HG03108 (cell line): ENCODE measurements around the gene KLHL30.

Experiments
- ATAC-seq: cut with Tn5 transposase; IDR thresholded peaks from one replicate; pipeline ENCODE4 v1.9.1; 2021; ENCODE audit warnings: moderate library complexity; ENCODE audit not compliant: unreplicated experiment

The KLHL30 gene

DNA sequence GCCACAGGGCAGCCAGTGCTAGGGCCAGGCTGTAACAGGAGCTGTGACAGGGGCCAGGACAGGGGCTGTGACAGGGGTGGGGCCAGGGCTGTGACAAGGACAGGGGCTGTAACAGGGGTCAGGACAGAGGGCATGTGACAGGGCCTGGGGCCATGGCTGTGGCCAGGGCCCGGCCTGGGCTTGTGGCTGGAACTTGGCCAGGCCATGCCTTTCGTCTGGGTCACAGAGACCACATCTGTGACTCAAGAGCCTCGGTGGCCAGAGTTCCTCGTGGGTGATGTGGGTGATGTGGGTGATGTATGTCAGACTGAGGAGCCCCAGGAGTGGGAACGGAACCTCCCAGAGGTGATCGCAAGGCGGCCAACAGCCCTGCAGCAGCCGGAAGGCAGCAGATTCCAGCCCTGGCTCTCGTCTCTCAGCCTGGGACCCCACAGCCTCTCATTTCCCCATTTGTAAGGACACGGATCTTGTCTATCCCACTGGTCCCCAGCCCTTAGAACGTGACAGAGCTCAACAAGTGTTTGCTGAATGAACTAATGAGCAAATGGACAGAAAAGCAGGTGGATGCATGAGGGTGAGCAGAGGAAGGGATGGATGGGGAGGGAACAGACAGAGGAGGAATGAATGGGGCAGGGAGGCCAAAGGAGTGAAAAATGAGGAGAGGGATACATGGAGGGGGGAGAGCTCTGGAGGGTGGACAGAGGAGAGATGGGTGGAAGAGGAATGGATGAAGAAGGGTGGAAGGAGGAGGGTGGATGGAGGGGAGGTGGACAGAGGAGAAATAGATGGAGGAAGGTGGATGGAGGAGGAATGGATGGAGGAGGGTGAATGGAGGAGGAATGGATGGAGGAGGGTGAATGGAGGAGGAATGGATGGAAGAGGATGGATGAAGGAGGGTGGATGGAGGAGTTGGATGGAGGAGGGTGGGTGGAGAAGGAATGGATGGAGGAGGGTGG is 21.0 kb upstream of the KLHL30 start:
- ATAC-seq, result no peak

DNA sequence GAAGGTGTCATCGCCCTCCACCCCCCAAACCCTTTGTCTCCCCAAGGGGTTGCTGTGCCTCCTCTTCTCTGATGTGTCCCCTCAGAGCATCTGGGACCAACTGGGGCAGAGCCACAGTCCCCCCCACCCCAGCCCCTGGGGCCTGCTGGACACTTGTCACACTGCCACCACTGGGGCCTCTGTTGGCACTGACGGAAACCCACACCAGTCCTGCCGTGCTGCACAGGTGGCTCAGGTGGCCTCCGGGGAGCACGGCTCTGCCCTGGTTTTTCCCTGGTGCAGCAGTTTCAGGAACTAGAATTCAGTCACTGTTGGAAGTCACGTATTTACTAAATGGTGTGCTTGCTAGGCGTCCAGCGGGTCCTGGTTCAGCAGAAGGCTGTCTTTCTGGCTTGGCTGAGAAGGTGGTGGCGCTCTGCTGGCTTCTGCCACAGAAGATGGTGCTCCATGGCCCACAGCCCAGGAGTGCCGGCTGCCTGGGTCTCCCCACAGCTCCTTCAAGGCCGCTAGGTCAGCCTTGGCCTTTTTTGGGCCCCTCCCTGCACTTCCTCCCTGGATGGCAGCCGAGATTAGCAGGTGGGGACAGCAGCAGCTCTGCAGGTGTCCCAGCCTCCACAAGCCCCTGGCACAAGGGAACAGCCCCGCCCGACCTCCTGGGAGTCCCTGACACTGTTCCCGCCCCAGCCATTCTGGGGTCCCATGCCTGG is 18.6 kb upstream of the KLHL30 start:
- ATAC-seq, result no peak

DNA sequence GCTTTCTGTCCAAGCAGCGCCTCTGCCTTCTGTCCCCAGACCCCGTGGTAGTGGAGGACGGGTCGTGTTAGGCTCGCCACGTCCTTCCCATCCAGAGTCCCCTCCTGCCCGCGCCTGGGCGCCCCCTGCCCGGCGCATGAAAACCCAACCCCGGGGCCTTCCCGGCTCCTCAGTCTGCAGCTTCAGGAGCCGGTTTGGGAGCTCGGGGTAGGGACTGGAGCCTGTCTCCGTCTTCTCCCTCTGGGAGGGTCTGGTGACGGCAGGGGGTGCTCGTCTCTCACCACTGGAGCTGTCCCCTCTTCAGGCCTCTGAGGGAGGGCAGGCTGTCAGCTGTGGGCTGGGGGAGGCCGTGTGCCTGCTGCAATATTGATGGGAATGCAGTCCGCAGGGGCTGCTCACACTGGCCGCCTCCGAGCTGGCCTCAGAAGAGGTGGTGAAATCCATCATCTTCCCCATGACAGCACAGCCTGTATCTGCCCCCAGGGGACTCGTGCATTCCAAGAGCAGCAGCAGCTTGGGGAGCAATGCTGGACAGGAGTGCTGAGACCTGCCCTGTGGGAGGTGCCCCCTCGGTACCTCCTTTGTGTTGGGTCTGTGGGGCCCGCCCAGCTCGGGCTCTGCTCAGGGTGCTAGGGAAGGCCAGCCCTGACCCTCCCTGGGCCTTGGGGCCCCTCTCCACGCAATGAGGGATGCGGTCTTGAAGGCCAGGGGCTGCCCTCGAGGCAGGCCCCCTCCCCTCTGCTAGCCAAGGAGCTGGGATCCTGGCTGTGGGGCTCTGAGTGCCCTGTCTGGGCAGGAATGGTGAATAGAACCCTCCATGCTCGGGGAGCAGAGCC is 17.8 kb upstream of the KLHL30 start:
- no peak for ATAC-seq

DNA sequence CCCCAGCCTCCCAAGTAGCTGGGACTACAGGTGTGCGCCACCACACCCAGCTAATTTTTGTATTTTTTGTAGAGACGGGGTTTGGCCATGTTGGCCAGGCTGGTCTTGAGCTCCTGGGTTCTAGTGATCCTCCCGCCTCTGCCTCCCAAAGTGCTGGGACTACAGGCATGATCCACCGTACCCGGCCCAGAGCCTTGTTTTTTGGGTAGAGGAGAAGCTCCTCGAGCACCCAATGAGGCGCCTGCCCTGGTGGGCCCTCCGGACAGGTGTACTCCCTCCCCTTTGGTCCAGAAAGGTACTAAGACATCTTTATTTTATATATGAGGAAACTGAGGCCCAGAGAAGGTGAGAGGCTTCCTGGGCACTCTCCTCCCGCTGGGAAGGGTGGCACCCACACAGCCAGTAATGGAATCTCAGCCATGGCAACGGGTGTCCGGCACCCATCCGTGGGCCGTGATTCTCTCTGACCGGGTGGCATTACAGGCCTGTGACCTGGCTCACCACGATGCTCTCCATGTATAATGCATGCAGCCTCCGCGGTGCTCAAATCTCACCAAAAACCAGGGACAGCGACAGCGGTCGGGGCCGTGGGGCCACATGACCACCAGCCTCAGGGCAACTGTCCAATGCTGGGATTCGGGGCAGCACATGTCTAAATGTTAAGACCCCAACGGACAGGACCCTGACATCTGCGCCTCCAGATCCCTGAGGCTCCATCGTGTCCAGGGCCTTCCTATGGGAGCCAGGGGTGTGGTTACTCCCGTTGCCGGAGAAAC is 16.8 kb upstream of the KLHL30 start:
- ATAC-seq, result no peak

DNA sequence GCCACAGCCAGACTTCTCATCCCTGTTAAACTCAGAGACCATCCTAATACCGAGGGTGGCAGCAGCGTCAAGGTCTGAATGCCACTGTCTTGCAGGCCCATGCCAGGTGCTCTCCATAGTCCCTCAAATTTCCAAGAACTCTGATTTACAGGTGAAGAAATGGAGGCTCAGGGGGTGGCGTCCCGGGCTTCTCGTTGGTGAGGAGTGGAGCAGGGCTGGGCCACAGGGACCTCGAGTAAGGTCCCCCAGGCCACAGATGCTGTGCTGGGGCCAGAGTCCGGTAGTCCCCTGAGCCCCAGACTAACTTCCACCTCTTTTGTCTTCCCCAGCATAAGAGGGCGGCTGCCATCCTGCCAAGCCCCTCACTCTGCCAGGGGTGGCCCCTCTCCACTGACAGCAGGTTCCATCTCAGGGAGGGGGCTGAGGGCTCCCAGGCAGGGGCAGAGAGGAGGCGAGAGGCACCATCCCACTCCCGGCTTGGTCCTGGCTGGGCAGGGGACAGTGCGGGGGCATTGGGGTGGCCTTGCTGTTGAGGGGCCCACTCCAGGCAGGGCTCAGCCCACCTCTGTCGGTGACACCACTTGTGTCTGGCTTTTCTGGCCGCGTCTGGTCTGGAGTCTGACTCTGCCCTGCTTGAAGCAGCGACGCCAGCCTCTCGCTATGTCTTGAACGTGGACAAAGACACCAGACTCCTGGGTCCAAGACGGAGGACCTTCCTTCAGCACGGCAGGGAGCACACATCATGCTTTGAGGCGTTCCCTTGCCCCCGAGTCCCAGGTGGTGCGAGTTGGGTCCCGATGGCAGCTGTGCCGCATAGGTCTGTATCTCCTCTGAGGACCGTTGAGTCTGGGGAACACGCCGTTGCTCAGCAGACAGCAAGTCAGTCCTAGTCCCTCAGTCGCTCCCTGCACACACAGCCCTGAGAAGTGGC is 15.9 kb upstream of the KLHL30 start:
- no peak for ATAC-seq

DNA sequence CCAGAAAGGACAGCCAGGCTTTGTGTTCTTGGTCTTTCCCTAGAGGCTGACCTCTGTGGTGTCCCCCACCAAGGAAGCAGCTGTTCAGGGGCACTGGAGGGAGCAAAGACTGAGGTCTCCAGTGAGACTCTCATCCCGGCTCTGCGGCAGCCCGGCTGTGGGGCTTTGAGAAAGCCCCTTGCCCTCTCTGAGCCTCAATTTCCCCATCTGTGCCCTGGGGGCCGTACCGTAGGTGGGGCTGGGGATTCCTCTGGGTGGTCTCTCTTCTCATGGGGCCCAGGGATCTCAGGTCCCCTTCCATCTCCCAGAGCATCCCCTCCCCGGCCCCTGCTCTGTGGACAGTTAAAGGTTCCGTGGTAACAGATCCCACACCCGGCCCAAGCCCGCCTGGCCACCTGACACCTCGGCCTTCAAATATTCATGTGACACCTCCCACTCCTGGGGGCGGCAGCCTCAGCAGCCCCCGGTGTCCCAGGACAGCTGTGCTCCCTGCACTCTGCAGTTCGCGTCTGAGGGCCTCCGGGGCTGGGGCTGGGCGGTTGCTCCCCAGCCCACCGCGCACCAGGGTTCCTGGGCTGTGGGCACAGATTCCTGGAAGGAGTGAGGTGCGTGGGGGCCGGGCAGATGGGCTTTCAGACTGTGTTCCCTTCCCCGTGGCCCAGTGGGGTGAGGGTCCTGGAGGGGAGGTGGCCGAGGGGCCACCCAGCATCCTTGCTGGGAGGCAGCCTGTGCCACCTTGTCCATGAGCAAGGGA is 15.1 kb upstream of the KLHL30 start:
- ATAC-seq, result no peak

DNA sequence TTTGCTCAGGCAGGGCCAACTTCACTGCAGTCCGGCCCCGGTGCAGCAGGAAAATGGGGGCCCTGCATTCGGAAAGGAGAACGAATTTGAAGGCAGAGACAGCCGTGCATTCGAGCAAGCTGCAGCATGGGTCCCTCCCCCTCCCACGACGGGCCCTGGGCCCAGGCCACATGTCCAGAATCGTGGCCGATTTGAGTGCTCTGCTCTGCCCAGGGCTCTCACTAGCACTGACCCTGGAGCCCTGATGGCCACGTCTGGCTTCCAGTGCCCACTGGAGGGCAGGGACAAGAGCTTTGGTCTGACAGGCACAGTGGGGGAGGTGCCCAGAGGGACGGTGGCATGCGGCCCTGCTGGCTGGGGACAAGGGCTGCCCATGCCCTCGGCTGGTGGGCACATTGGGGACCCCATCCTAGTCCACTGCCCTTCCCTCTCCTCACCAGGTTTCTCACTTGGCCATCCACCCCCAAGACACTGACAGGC is 14.4 kb upstream of the KLHL30 start:
- no peak for ATAC-seq

DNA sequence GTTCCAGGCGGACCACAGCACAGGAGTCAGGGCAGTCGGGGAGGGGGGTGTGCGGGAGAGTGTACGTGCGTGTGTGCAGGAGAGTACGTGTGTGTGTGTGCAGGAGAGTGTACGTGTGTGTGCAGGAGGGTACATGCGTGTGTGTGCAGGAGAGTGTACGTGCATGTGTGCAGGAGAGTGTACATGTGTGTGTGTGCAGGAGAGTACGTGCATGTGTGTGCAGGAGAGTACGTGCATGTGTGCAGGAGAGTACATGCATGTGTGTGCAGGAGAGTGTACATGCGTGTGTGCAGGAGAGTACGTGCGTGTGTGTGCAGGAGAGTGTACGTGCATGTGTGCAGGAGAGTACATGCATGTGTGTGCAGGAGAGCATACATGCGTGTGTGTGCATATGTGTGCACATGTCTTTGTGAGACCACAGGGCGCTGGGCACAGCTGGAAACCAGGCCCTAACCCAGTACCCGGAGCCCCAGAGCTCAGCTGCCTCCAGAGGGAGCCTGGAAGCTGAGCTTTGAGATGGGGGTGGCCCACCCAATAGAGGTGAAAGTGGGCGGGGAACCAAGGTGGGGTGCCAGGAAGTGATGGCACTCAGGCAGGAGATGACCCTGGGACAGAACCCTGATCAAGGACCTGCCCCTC is 13.9 kb upstream of the KLHL30 start:
- ATAC-seq, result no peak

DNA sequence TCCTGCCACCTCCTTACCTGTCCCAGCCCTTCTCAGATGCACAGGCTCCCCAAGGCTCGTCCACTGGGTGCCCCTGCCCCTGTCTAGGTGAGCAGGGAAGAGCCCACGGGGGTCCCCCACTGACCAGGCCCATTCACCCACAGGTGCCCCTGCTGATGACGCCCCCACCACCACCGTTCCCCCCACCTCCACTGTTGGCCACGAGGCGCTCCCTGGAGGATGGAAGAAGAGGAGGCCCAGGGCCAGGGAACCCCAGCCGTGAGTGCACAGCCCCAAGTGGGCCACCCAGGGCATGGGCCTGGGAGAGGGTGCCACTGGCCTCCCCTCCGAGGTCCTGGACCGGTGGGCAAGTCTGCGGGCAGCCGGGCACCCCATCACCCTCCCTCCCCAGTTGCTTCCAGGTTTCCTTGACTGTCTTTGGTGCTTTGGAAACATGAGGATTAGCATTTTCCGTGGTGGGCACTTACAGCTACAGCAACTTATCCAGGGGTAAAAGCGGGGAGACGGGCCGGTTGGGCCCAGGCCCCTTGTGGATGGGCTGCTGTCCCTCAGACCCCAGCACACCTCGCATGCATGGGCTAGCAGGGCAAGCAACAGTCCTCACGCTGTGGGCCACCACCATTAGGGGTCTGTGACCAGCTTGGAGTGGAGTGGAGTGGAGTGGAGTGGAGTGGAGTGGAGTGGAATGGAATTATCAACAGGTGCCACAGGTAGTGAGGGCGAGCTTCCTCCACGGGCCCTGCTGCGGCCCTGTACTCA is 13.2 kb upstream of the KLHL30 start:
- no peak for ATAC-seq

DNA sequence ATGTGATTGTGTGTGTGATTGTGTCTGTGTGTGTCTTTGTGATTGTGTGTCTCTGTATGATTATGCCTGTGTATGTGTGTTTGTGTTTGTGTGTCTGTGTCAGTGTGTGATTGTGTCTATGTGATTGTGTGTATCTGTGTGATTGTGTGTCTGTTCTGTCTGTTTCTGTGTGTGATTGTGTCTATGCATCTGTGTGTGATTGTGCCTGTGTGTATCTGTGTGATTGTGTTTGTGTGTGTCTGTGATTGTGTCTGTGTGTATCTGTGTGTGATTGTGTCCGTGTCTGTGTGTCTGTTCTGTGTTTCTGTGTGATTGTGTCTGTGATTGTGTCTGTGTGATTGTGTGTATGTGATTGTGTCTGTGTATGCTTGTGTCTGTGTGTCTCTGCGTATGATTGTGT is 12.1 kb upstream of the KLHL30 start:
- ATAC-seq, result no peak

DNA sequence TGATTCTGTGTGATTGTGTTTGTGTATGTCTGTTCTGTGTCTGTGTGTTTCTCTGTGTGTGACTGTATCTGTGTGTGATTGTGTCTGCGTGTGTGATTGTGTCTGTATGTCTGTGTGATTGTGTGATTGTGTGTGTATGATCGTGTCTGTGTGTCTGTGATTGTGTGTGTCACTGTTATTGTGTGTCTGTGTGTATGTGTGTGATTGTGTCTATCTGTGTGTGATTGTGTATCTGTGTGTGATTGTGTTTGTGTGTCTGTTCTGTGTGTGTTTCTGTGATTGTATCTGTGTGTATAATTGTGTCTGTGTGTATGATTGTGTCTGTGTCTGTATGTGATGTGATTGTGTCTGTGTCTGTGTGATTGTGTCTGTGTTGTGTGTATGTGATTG is 11.7 kb upstream of the KLHL30 start:
- ATAC-seq, result no peak

DNA sequence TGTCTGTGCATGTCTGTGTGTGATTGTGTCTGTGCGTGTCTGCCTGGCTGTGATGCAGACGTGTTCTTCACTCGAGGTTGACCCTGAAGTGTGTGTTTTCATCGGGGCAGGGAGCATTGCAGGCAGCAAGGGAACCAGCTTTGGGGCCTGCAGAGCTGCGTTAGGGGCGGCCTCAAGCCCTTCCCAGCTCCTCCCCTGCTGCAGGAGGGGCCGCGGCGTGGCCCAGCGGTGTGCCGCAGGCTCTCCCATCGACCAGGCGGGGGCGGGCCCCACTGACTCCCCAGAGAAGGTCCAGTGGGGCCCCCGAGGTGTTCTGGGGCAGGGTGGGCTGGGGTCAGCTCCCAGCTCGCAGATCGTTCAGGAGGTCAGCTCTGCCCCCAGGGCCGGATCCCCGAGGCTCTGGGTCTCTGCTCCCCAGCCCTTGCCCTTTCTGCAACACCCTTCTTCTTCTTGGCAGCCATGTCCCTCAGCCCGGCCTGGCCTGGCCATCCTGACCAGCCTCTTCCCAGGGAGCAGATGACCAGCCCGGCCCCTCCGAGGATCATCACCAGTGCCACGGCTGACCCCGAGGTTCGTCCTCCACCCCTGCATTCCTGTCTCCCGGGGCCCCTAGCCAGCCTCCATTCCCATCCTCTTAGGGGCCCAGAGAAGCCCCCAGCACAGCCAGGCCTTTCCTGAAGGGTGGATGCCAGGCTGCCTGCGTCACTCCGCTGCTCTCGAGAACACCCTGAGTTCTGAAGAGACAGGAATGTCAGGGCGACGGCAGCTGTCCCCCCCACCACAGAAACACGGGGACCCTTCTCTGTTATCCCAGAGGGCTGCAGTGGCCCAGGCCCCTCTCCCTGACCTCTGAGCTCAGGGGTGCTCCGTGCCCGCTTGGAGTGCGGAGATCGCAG is 11.1 kb upstream of the KLHL30 start:
- ATAC-seq, result no peak

DNA sequence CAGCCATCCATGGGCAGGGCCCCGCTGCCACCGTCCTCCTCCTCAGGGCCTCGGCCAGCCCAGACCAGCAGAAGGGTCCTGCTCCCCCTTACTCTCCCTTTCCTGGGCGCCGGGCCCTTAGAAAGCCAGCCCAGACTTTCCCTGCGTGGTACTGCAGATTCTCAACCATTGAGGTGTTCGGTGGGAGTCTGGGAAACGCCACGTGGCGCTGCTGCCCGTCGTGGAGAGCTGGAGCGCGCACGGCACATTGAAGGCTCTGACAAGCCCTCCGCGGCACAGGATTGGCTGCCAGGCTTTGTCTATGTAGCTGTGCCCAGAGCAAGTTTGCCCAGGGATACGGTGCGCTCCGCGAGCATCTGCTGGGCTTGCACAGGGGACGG is 10.4 kb upstream of the KLHL30 start:
- ATAC-seq, result no peak

DNA sequence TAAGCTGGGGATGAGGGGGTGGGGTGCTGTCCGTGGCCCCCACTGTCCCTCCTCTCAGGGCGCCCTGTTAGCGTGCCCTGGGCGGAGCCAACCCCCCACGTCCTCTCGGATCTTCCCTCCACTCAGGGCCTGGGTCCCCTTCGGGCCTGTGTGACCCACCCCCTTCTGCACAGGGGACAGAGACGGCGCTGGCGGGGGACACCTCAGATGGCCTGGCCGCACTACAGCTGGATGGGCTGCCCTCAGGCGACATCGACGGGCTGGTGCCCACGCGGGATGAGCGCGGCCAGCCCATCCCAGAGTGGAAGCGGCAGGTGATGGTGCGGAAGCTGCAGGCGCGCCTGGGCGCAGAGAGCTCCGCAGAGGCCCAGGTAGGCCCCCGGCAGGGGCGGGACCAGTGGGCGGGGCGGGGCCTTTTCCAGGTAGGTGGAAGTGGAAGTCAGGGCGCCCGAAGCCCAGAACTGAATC is 9.9 kb upstream of the KLHL30 start:
- ATAC-seq, result no peak

DNA sequence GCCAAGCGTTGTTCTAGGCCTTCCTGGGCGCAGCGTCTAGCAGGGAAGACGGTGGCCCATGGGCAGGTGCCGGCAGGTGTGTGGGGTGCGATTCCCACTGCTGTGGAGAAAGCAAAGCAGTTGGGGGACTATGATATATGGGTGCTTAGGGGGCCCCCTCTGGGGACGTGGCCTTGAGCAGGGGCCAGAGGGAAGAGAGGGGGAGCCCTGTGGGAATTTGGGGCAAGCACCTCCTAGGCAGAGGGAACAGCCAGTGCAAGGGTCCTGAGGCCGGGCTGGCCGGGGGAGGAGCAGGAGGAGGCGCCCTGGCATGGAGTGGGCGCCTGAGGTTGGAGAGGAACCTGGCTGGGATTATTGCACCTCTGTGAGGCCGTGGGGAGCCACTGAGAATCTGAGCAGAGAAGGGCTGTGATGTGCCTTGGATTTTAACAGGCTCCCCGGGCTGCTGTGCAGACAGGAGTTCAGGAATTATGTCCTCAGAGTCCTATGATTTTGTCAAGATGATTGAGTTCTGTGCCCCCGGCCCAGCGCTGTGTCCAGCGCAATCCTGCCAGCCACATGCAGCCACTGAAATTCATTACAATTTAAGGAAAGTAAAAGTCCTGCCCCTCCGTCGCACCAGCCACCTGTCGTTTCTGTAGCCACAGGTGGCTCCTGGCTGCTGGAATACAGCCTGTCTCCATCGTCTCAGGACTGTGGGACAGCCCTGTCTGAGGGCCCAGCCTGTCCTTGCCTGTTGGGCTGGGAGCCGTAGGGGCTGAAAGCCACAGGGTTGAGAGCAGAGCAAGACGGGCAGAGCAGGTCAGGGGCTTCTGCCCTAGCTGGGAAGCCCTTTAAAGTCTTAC is 9.1 kb upstream of the KLHL30 start:
- no peak for ATAC-seq
